Tibial nerve (tissue), 4 donors: ENCODE data around the gene MARK2. TPM values are rescaled to one million over a fixed set of nuclear protein-coding genes. Genes with fewer than 3 reads are reported as not detected.
A peak's percentile ranks its signal among the peaks of the same experiment; 100 is the strongest.

ENCODE experiments used
- DNase-seq, 2 donors: peaks; one replicate each; pipeline ENCODE4 v3.0.0-alpha.2; 2019; ENCODE audit warnings: low spot score in 2 of 2
- H3K27ac ChIP-seq, 4 donors: fragments of 200-600 bp; sonication (generic) in 3 of 4; one replicate each; pipeline ENCODE4 v1.5.1; 2017 to 2019; ENCODE audit warnings: mild to moderate bottlenecking in 1 of 4
- H3K27me3 ChIP-seq, 2 donors: fragments of 200-600 bp; sonication (generic) in 1 of 2; one replicate each; pipeline versions ENCODE4 v1.5.1 to v1.6.0; 2017 to 2019
- H3K36me3 ChIP-seq, 3 donors: fragments of 200-600 bp; sonication (generic); one replicate each; pipeline ENCODE4 v1.5.1; 2018 to 2019
- H3K4me1 ChIP-seq, 4 donors: fragments of 200-600 bp; sonication (generic) in 3 of 4; one replicate each; pipeline ENCODE4 v1.5.1; 2017 to 2019
- H3K4me3 ChIP-seq, 4 donors: fragments of 200-600 bp; sonication (generic) in 3 of 4; one replicate each; pipeline ENCODE4 v1.5.1; 2017 to 2019; ENCODE audit warnings: mild to moderate bottlenecking in 1 of 4, moderate library complexity in 1 of 4
- H3K9me3 ChIP-seq, 4 donors: fragments of 200-600 bp; sonication (generic) in 3 of 4; one replicate each; pipeline ENCODE4 v1.5.1; 2017 to 2019
- EP300 ChIP-seq, 2 donors: sonication (generic); formaldehyde crosslinking; IDR thresholded peaks; one replicate each; pipeline ENCODE4 v1.6.1; 2017; ENCODE audit warnings: antibody characterized with exemption in 2 of 2, mild to moderate bottlenecking in 1 of 2
- POLR2A ChIP-seq, 2 donors: fragments of 450-650 bp; IDR thresholded peaks; one replicate each; pipeline ENCODE4 v1.6.1; 2017; ENCODE audit warnings: antibody characterized with exemption in 2 of 2, mild to moderate bottlenecking in 2 of 2, moderate library complexity in 2 of 2
- WGBS, 2 donors: methylation state at CpG; one replicate each; pipeline ENCODE4 v1.1.5; 2018; 5-methylcytosine and 5-hydroxymethylcytosine counted together
- total RNA-seq, 4 donors: library from RNA; depleted of rRNA; stranded (reverse); fragments of >200 nt; gene quantifications; one replicate each; pipeline ENCODE4 v1.1.0, GENCODE V29; 2016
- TF ChIP-seq, protein P1 (sequence below), 5 experiments: fragments of 200-600 bp in 3 of 5; fragments of 450-650 bp in 2 of 5; sonication (generic) in 3 of 5; IDR thresholded peaks; one replicate each; pipeline ENCODE4 v1.5.1; 2016 to 2019; ENCODE audit warnings: antibody characterized with exemption in 5 of 5, mild to moderate bottlenecking in 3 of 5, moderate library complexity in 2 of 5

The MARK2 gene
- total RNA-seq, 4 donors from 2014 or later = 22.1 to 32.1 (median 23.6) TPM

DNA sequence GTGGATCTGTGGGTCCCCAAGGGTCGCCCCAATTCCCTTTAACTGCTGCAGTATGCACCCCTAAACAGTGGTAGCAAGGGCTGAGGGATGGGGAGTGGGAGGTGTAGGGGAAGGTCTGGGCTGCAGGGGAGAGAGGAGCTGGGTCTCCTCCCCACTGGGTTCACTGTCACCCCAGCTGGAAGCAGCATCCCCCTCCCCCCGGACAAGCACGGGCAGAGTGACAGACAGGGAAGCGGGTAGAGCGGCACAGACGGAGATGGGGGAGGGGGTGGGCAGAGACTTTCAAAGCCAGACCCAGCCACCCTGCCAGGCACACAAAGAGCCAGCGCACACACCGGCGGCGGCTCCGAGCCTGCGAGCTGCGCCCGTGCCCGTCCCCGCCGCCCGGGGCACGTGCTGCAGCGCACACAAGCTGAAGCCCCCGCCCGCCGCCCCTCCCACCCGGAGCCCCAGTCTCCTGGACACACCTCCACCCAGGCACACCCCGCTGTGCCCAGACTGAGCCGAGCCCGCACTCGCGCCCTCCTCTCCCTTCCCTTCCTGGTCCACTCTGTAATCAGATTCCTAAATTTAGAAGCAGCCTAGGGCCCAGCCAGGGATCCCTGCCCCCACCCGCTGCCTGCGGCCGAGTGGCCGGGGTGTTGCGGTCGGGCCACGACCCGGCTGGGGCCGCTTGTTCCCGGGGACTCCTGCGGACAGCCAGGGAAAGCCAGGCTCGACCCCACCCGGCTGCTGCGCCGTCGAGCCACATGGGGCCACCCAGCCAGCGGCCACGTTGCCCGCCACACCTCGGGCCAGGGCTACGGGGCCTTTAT, 79.0 kb downstream of the MARK2 start:
- H3K4me1 ChIP-seq = peaks cover 0 to 56% (median 42%) of the 10 kb centered on the region in 4 donors
- H3K27me3 ChIP-seq = no peaks in the 10 kb centered on the region
- WGBS, 2 donors = 3 to 6% methylated on average over 25 to 46 of the region's 50 CpGs
- peak in 1 of 2 donors; percentile 34 for DNase-seq
- no peak for TF ChIP-seq POLR2A (IDR thresholded peaks at IDR 0.05)
- TF ChIP-seq, protein P1, sequence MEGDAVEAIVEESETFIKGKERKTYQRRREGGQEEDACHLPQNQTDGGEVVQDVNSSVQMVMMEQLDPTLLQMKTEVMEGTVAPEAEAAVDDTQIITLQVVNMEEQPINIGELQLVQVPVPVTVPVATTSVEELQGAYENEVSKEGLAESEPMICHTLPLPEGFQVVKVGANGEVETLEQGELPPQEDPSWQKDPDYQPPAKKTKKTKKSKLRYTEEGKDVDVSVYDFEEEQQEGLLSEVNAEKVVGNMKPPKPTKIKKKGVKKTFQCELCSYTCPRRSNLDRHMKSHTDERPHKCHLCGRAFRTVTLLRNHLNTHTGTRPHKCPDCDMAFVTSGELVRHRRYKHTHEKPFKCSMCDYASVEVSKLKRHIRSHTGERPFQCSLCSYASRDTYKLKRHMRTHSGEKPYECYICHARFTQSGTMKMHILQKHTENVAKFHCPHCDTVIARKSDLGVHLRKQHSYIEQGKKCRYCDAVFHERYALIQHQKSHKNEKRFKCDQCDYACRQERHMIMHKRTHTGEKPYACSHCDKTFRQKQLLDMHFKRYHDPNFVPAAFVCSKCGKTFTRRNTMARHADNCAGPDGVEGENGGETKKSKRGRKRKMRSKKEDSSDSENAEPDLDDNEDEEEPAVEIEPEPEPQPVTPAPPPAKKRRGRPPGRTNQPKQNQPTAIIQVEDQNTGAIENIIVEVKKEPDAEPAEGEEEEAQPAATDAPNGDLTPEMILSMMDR (IDR thresholded peaks at IDR 0.05) = no peak
- TF ChIP-seq EP300 (IDR thresholded peaks at IDR 0.05) = no peak
- peak overlapping the region in 3 of 4 donors; percentile 59 to 80 (median 61) for H3K27ac ChIP-seq
- no peaks in the 10 kb centered on the region for H3K9me3 ChIP-seq
- peak overlapping the region; percentile 27 to 60 (median 52) for H3K4me3 ChIP-seq
- no peaks in the 10 kb centered on the region for H3K36me3 ChIP-seq

DNA sequence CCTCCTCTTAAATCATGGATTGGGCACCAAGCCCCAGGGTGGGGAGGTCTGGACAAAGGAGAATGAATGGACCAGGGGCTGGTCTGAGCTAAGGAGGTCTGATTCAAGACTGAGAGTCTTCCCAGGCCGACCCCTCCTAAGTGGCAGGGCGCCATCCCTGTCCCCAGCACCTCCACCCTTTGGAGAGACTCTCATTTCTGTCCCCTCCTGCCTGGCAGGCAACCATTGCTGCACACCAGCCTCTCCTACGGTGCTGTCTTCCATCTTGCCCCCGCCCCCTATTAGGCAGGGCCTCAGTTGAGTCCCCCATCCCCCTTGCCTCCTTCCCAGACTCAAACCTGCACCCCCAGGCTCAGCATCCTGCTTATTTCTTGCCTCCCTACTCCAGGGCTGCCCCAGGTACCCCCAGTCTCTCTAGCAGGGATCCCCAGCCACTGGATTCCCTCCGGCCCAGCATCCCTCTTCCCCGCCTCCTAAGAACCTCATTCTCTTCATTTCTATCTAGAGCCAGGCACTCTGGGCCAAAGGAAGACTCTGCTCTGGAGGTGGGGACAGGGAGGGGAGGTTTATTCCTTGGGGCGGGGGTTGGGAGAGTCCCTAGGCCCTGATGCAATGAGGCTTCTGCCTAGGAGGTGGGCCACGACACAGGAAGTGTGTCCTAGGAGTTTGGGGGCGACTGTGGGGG, 79.7 kb downstream of the MARK2 start:
- DNase-seq = no peak
- Histone ChIP-seq H3K4me1 (peaks cover 0 to 56% (median 42%) of the 10 kb centered on the region in 4 donors), H3K9me3 (no peaks in the 10 kb centered on the region), H3K27me3 (no peaks in the 10 kb centered on the region), H3K4me3 (peak overlapping the region in 3 of 4 donors; percentile 1 to 60 (median 35)), H3K36me3 (no peaks in the 10 kb centered on the region), H3K27ac (peak overlapping the region in 3 of 4 donors; percentile 61 to 80 (median 75))
- 40 to 45% methylated on average over 9 of the region's 9 CpGs for WGBS, 2 donors
- TF ChIP-seq POLR2A (IDR thresholded peaks at IDR 0.05) (no peak), EP300 (IDR thresholded peaks at IDR 0.05) (no peak)
- TF ChIP-seq, protein P1 (IDR thresholded peaks at IDR 0.05) = no peak

DNA sequence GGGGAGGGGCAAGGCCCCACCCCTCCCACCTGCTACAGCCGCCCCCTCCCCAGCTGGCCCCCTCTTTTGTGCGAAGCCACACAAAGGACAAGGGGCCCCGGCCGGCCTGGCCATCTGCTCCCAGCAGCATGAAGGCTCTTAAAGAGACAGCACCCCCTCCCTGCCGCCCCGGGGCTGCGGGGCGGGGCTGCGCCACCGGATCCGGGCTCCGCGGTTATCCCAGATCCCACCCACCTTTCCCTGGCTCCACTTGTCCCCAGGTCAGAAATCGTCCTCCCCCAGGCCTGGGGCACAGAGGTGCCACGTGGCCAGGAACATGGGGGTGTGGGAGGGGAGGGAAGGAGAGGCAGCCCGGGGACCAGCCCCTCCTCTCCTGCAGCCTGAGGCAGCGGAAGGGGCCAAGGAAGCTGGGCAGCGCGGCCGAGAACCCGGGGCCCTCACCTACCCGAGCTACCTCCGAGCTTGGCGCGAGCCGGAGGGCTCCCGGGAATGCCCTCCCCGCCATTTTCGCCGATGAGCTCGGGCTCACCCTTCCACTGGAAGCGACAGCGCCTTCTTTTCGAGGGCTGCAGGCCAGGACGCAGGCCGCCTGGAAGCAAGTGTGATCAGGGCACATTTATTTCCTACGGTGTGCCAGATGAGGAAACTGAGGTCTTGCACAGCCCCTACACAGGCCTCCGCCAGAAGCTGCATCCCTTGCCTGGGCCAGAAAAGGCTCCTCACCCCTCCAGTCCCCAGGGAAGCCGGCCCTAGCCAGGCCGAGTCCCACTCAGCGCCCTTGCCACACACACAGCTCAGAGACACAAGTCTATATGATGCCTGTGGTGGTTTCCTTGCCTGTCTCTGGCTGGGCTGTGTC, 80.6 kb downstream of the MARK2 start:
- peak overlapping the region; percentile 1 to 48 (median 26) for H3K4me3 ChIP-seq
- peaks cover 0 to 56% (median 42%) of the 10 kb centered on the region in 4 donors for H3K4me1 ChIP-seq
- H3K36me3 ChIP-seq = no peaks in the 10 kb centered on the region
- 12 to 25% methylated on average over 21 to 29 of the region's 41 CpGs for WGBS, 2 donors
- no peaks in the 10 kb centered on the region for H3K9me3 ChIP-seq
- peak overlapping the region in 3 of 4 donors; percentile 52 to 80 (median 75) for H3K27ac ChIP-seq
- no peak for TF ChIP-seq POLR2A (IDR thresholded peaks at IDR 0.05)
- TF ChIP-seq, protein P1 (IDR thresholded peaks at IDR 0.05) = no peak
- no peak for TF ChIP-seq EP300 (IDR thresholded peaks at IDR 0.05)
- no peaks in the 10 kb centered on the region for H3K27me3 ChIP-seq
- no peak for DNase-seq

DNA sequence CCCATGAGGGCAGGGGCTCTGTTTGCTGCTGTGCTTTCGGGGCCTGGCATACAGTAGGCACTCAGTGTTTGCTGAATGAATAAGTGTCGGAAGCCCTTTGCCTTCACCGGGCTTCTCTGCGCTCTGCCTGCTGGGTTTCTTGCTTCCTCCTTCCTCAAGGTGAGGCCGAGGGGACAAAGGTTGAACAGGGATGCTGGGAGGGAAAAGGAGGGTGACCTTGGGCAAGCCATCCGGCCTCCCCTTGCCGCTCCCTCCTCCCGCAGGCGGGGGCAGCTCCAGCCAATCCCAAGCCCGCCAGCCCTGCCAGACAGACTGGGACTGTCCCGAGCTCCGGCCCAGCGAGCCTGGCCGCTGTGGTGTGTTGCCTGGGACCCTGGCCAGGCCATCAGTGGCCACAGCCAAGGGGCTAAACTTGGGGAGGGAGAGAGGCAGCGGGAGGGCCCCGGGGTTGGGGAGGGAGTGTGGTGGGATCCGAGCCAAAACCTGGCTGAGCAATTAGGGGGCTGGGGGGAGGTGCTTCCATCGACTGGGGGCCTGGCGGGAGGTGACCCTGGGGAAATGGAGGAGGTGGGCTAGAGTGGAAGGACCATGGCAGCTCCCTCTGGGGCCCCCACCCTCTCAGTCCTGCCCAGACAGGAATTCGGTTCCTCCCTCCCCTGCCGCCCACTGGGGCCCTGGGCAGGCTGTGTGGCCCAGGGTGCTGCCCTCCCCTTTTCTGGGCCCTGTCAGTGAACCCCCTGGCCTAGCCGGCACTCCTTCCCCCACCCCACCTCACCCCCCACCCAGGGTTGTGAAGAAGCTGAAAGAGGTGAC, 81.4 kb downstream of the MARK2 start:
- Histone ChIP-seq H3K4me3 (no peak overlapping the region), H3K36me3 (no peaks in the 10 kb centered on the region), H3K4me1 (peaks cover 0 to 54% (median 42%) of the 10 kb centered on the region in 4 donors), H3K9me3 (no peaks in the 10 kb centered on the region), H3K27me3 (no peaks in the 10 kb centered on the region), H3K27ac (peak overlapping the region in 3 of 4 donors; percentile 52 to 80 (median 75))
- DNase-seq = no peak
- 26 to 48% methylated on average over 17 to 20 of the region's 22 CpGs for WGBS, 2 donors
- TF ChIP-seq EP300 (IDR thresholded peaks at IDR 0.05) (no peak), POLR2A (IDR thresholded peaks at IDR 0.05) (no peak)
- TF ChIP-seq, protein P1 (IDR thresholded peaks at IDR 0.05) = no peak
